Fibroblast of peridontal ligament (primary cell): ENCODE measurements around the gene GPR65.
"Not testable (repeated sequence)": the region's sequence is repeated elsewhere in the genome, so short reads cannot be mapped to it uniquely, and the experiment has no call there.

Source experiments
- DNase-seq: peaks from one replicate; pipeline ENCODE4 v3.0.0-alpha.2; 2010; ENCODE audit errors: extremely low read depth

GPR65 gene

DNA sequence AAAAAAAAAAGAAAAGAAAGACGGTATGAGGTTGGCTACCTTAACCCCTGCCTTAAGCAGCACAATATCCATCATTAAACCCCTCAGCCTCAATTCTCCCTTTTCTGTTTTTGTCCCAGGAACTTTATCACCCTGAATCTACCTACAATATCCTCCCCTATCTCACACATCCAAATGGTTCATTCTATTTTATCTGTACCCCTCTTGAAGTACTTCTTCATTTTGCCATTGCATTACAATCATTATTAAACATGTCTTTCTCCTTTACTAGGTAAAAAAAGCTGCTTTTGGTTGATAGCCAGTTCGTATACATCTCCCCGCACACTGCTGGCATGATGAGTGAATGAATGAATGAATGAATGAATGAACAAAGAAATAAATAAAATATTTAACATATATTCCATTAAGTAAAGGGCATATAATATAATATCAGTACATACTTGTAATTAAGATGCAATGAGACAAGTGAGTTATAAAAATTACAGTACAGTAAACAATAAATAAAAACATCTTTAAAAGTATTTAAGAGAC is 364 bp upstream of the GPR65 start:
- no peak for DNase-seq

DNA sequence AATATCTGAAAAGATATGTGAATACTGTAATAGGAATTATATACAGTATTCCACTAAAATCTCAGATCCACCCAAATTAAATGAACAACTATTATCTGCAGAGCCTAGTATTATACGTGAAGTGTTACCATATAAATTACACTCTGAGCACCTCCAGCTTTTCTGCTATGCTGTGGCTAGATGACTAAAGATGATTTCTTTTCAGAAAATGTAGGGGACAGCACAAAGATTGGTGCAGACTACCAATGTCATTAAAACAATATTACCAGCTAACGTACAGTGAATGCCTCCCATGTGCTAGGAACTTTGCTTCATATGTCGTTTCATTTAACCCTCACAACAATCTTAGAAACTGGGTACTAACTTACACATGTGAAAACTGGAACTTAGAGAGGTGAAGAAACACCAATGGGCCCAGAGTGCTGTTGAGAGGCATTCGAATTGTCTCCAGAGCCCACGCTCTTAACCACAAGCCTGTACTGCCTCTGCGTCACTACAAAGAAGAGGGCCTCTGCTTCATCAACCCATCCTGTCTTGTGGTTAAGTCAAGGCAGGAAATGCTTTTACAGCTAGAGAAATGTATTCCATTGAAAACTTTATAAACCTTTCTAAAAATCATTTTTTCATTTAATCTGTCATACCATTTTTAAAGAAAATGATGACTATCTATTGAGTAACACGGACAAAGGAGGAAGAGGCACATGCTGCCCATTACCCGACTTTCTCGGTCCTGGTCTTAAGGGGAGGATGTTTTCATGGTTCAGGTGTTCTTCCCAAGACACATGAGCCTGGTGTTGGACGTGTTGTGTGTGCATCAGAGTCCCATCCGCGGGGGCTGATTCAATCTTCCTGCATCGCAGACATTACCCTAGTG is 1.3 kb downstream of the GPR65 start:
- no peak for DNase-seq

DNA sequence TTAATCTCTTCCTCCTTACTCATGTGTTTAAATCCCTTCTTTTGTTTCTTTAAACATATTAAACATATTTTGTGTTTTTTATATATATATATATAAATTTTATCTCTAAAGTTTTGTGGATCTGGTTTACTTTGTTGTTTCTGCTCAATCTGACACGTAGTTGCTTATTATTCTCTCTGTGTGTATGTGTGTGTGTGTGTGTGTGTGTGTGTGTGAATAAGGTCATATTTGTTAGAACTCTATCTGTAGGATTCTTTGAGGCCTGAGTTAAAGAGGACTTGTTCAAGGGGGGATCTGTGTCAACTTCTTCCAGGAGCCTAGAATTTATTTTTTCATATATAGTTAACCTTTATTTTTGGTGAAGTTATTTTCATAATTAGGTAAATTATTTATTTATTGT is 2.7 kb downstream of the GPR65 start:
- no peak for DNase-seq

- DNase-seq = no peak
Measured at GRCh38 chr14:88008039-88008742, 3.3 kb downstream of the GPR65 start.

DNA sequence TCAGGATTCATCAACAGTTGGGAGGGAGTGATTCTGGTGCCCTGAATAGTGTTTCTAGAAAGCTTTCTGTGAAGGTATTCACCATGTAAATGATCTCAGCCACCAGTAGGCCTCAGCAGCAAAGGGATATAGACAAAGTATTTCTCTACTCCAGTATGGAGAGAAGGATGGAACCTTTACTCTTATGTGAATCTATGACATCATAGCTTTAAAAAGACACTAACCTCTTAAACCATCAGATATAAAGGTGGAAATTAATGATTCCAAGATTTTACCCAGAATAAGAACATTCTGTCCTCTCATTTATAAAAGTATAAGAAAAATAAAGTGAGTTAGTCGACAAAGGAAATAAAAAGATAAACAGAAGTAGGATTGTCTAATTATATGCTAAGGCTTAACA is 4.6 kb downstream of the GPR65 start:
- DNase-seq = no peak

GRCh38 chr14:88010331-88010730 is 5.4 kb downstream of the GPR65 start:
- no peak for DNase-seq

DNA sequence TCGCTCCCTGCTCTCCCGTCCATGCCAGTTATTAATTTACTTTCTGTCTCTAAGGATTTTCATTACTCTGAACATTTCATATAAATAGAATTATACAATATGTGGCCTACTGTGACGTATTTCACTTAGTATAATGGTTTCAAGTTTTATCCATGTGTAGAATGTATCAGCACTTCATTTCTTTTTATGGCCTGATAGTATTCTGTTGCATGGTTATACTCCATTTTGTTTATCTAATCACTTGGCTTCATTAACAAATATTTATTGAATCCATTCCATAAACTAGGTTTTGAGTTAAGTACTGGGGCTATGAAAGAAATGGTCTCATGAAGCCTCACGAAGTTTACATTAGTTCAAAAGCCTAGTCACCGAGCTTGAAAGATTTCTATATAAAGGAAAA is 7.6 kb downstream of the GPR65 start:
- DNase-seq = no peak

- DNase-seq = peak; percentile 64
Measured at GRCh38 chr14:88013750-88014349, 8.9 kb downstream of the GPR65 start.

GRCh38 chr14:88016768-88017167 is 11.8 kb downstream of the GPR65 start:
- DNase-seq = no peak

DNA sequence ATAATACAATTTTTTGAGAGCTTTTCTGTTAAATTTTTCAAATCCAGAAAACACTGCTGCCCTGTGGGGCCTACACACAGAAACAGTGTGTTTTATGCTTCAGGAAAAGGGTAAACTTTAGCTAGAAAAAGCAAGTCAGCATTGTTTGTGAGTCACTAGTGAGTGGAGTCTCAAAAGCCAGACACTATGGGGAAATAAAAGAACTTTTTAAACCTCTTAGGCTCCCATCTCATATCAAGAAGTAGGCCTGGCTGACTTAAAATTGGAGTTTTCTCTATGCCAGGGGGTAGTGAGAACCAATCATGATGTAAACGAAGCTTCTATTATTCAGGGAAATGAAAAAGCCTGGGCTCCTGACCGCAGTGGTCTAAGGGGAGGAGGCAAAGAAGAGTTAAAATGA is 12.6 kb downstream of the GPR65 start:
- DNase-seq = no peak

DNA sequence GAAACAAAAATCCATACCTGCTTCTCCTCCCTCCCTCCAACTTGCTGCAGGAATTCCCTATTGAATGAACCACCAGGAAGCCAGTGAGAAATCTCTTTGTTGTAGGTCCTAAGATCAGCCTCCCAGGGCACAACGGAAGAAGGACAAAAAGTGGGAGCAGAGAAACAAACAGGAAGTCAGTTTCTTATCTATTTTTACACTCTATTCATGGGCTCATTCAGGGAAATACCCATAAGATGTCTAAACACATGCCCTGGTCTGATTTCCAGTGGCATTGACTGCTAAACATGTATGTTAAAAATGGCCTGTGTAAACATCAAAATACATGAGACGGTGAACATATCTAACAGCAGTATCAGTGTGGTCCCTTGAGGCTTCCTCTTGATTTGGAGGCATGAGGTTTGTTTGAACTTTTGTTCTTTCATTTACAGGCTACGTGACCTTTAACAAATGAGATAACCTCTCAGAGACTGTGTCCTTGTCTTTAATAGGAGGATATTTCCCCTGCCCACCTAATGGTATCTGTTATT is 18.8 kb downstream of the GPR65 start:
- DNase-seq = no peak

- not testable (repeated sequence) for DNase-seq
Measured at GRCh38 chr14:88024252-88025086, 19.5 kb downstream of the GPR65 start.

DNA sequence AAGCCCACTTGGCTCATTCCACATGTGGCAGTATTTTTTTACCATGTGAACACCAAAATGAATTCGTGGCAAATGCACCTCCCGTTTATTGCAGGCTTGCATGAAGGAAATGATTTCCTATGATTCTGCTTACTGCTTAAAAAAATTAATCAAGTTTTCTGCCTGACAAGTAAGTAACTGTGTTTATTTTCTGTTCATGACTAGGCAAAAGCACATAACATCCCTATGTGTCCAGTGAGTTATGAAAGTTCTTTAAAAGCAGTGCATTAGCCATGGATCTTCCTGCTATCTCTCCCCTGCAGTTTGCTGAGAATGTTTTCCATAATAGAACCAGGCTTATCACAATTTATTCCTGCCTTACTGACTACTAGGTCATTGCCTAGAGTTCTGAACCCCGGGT is 20.4 kb downstream of the GPR65 start:
- DNase-seq = no peak

GRCh38 chr14:88026890-88027289 is 22.0 kb downstream of the GPR65 start:
- DNase-seq = no peak

DNA sequence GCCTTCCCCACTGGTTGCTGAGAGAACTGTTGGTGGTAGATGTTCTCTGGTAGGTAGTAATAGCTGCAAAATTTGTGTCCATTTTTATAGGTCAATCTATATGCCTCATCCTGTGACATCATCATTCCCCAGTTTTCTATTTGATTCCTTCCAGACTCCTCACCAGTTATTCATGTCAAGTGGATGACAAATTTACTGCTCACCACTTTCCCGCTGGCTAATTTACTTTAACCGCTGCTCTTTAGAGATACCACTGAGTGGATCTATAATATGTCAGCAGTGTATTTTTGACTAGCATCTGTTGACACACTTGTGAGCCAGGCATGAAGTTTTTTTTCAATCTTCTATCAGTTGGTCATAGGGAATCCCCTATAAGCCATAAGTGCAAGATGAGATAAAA is 24.6 kb downstream of the GPR65 start:
- no peak for DNase-seq

GRCh38 chr14:88030079-88030478 is 25.1 kb downstream of the GPR65 start:
- no peak for DNase-seq

DNA sequence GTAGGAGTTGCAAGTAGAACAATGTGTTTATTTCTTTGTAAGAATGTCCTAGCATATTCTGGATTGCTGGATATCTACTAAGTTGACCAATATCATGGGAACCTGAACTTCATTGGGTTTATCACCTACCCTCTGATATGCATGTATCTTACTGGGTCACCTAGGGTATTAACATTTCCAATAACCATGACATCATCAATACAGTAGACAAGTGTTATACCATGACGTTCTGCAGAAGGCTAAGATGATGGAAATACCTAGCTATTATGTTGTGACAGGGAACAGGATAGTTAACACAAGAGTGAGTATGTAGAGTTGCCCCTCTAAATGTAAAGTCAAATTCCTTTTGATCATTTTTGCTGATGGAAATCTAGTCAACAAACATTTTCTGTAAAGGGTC is 26.0 kb downstream of the GPR65 start:
- no peak for DNase-seq

GRCh38 chr14:88032373-88032772 is 27.4 kb downstream of the GPR65 start:
- DNase-seq = no peak

DNA sequence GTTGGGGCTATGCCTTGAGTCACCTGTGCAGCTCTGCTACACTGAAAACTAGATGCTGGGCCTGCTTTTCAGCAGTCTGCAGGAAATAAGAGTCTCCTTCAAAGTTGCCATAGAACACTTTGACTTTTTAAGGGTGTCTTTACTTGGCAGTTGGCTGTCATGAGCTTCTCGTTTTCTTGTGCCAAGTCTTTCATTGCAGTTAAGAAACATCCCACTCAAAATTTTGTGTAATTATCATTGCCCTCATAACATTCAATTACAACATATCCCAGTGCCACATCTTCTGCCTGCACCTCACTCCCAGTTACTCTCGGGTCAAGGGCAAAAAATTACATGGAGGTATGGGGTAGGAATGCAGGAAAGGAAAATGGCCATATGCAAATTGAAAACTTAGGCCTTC is 29.1 kb downstream of the GPR65 start:
- no peak for DNase-seq

- DNase-seq = no peak
Measured at GRCh38 chr14:88036422-88036821, 31.5 kb downstream of the GPR65 start.

DNA sequence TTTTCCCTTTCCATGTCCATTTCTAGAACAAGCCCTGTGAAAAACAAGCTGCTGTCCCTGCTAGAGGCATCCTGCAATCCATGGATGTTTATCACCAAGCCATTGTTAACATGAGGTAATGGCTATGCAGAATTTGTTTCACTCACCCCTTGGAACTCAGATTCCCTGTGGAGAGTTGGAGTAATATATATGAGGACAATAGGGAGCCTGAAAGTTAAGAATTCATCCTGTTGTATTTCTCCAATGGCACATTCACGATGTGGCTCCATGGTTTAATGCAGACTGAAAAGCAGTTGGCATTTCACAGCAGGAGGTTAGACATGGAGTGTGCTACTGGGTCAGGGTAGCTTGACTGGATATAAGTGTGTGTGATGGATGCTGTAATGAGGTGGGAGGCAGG is 32.4 kb downstream of the GPR65 start:
- no peak for DNase-seq
